T47D (cell line): ENCODE data around the gene SND1.

ENCODE experiments used
- DNase-seq, 2 experiments: peaks; one replicate each; pipeline versions ENCODE4 v3.0.0 to v3.0.0-alpha.2; 2011 to 2012; ENCODE audit warnings: low read depth in 1 of 2, low spot score in 1 of 2
- JUND ChIP-seq: IDR thresholded peaks from 2 replicates; pipeline ENCODE4 v1.6.1; 2012; ENCODE audit warnings: low read depth
- in situ Hi-C: cut with HindIII; loops from 2 replicates; pipeline ENCODE4 v1.10.0; 2016; ENCODE audit warnings: low sequenced_read_pairs, low pct_unique_long_range_greater_than_20kb

The SND1 gene

GRCh38 chr7:127943541-127944521 lies 291.8 kb downstream of the SND1 start:
- no peak for TF ChIP-seq JUND
- no peak for DNase-seq
- in situ Hi-C loops = no loop called here

- DNase-seq = peak in 1 of 2 experiments; percentile 35
- no peak for TF ChIP-seq JUND
- in situ Hi-C loops = no loop called here
Observed at GRCh38 chr7:127946111-127946510, 294.1 kb downstream of the SND1 start.

GRCh38 chr7:127946847-127947246 lies 294.9 kb downstream of the SND1 start:
- TF ChIP-seq JUND = no peak
- DNase-seq = no peak
- in situ Hi-C loops = no loop called here

- no peak for DNase-seq
- in situ Hi-C loops = no loop called here
- no peak for TF ChIP-seq JUND
Observed at GRCh38 chr7:127948312-127948711, 296.3 kb downstream of the SND1 start.

GRCh38 chr7:127948930-127949329 lies 296.9 kb downstream of the SND1 start:
- TF ChIP-seq JUND = no peak
- no peak for DNase-seq
- in situ Hi-C loops = no loop called here

GRCh38 chr7:127949769-127950222 lies 297.8 kb downstream of the SND1 start:
- DNase-seq = no peak
- TF ChIP-seq JUND = no peak
- in situ Hi-C loops = no loop called here

GRCh38 chr7:127950233-127950935 lies 298.4 kb downstream of the SND1 start:
- in situ Hi-C loops = no loop called here
- TF ChIP-seq JUND = no peak
- no peak for DNase-seq

- no peak for DNase-seq
- in situ Hi-C loops = no loop called here
- TF ChIP-seq JUND = no peak
Observed at GRCh38 chr7:127953423-127954356, 301.7 kb downstream of the SND1 start.

- DNase-seq = no peak
- in situ Hi-C loops = no loop called here
- TF ChIP-seq JUND = no peak
Observed at GRCh38 chr7:127954357-127954748, 302.4 kb downstream of the SND1 start.

GRCh38 chr7:127955051-127955531 lies 303.1 kb downstream of the SND1 start:
- TF ChIP-seq JUND = no peak
- no peak for DNase-seq
- in situ Hi-C loops = no loop called here

GRCh38 chr7:127957886-127958285 lies 305.9 kb downstream of the SND1 start:
- no peak for TF ChIP-seq JUND
- in situ Hi-C loops = no loop called here
- no peak for DNase-seq

- no peak for DNase-seq
- no peak for TF ChIP-seq JUND
- in situ Hi-C loops = no loop called here
Observed at GRCh38 chr7:127959770-127960169, 307.8 kb downstream of the SND1 start.
